Epithelial cell of esophagus (primary cell): ENCODE results near the gene EHD3.

ENCODE experiments used
- DNase-seq: peaks from one replicate; pipeline ENCODE4 v3.0.0; 2010; ENCODE audit warnings: low read depth
- H3K4me3 ChIP-seq: 2 replicates; pipeline ENCODE4 v1.5.1; 2011; ENCODE audit warnings: mild to moderate bottlenecking, low read length, control low read depth
- CTCF ChIP-seq: IDR thresholded peaks from 2 replicates; pipeline ENCODE4 v1.5.1; 2011; ENCODE audit warnings: low read depth, mild to moderate bottlenecking, low read length, control low read depth, inconsistent platforms; ENCODE audit not compliant: insufficient read depth; ENCODE audit errors: missing control alignments

The EHD3 gene

GRCh38 chr2:31270822-31271231 is 36.9 kb downstream of the EHD3 start:
- H3K4me3 ChIP-seq, result no peak overlapping the region
- no peak for DNase-seq
- no peak for TF ChIP-seq CTCF

- H3K4me3 ChIP-seq, result no peak overlapping the region
- TF ChIP-seq CTCF, result no peak
- peak; percentile 75 for DNase-seq
Observed at GRCh38 chr2:31271851-31272267, 37.9 kb downstream of the EHD3 start.

- TF ChIP-seq CTCF, result no peak
- no peak overlapping the region for H3K4me3 ChIP-seq
Observed at GRCh38 chr2:31274401-31275075, 40.6 kb downstream of the EHD3 start.

GRCh38 chr2:31275976-31276375 is 42.0 kb downstream of the EHD3 start:
- no peak for DNase-seq
- no peak for TF ChIP-seq CTCF
- no peak overlapping the region for H3K4me3 ChIP-seq

More at GRCh38 chr2:31274401-31275075, 40.6 kb downstream of the EHD3 start:
- DNase-seq, result no peak

- TF ChIP-seq CTCF, result no peak
- no peak for DNase-seq
- no peak overlapping the region for H3K4me3 ChIP-seq
Observed at GRCh38 chr2:31277621-31278020, 43.7 kb downstream of the EHD3 start.

- no peak overlapping the region for H3K4me3 ChIP-seq
- TF ChIP-seq CTCF, result no peak
- peak; percentile 34 for DNase-seq
Observed at GRCh38 chr2:31282634-31283033, 48.7 kb downstream of the EHD3 start.
